PC-3 (cell line): ENCODE measurements around the gene ACSL6.

Experiments
- EZH2phosphoT487 ChIP-seq: fragments of 300-600 bp; sonication (generic); IDR thresholded peaks from 2 replicates; pipeline ENCODE4 v1.6.1; 2018; ENCODE audit warnings: mild to moderate bottlenecking, antibody characterized with exemption, low read length, borderline replicate concordance
- TF ChIP-seq, protein P1 (sequence below): fragments of 300-600 bp; sonication (generic); conservative IDR thresholded peaks from 2 replicates; pipeline ENCODE4 v1.5.1; 2017; ENCODE audit warnings: antibody characterized with exemption, low read depth, mild to moderate bottlenecking, low read length

DNA sequence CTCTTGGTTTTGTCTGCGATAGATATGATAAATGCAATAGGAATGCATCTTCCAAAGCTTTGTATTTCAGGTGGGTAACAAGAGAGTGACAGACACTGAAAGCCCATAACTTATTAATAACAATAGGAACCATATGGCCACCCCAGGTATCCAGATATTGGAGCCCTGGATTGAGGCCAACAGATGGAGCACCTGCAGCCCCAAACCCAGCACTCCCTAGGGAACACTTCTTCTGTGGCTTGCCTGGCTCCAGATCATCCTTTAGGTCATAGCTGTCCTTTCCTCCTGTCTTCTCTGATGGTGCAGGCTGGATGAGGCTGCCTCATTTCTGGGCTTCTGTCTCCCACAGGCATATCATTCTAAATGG is 44.0 kb upstream of the ACSL6 start:
- TF ChIP-seq, protein P1, sequence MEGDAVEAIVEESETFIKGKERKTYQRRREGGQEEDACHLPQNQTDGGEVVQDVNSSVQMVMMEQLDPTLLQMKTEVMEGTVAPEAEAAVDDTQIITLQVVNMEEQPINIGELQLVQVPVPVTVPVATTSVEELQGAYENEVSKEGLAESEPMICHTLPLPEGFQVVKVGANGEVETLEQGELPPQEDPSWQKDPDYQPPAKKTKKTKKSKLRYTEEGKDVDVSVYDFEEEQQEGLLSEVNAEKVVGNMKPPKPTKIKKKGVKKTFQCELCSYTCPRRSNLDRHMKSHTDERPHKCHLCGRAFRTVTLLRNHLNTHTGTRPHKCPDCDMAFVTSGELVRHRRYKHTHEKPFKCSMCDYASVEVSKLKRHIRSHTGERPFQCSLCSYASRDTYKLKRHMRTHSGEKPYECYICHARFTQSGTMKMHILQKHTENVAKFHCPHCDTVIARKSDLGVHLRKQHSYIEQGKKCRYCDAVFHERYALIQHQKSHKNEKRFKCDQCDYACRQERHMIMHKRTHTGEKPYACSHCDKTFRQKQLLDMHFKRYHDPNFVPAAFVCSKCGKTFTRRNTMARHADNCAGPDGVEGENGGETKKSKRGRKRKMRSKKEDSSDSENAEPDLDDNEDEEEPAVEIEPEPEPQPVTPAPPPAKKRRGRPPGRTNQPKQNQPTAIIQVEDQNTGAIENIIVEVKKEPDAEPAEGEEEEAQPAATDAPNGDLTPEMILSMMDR = no peak
- TF ChIP-seq EZH2phosphoT487 = no peak
